ENCODE measurements around the gene MRPL58. TPM values are rescaled to one million over a fixed set of nuclear protein-coding genes. Genes with fewer than 3 reads are reported as not detected.
"Not testable (repeated sequence)": the region's sequence is repeated elsewhere in the genome, so short reads cannot be mapped to it uniquely, and the experiment has no call there.

MRPL58 gene
- total RNA-seq = 18.1 TPM

GRCh38 chr17:75012346-75013091 lies at the start of gene MRPL58:
Gene MRPL58 (plus strand): TSS chr17:75012670. CDS start chr17:75012687, 17 bp downstream.
- peak; percentile 78 for DNase-seq

DNA sequence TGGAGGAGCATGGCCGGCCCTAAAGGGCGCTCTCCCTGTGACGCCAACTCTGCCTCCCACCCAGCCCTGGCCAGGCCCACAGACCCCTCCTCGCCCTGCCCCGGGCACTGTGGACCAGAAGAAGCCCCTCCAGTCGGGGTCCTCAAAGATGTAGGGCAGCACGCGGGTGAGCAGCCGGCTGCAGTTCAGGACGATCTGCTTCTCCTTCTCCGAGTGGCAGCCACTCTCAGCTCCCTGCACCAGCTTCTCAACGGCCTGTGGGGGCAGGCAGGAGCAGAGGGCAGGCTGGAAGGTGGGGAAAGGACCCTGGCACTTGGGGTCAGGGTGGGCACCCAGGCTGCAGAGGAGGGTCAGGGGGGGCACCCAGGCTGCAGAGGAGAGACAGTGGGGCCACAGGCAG lies 48.8 kb upstream of the MRPL58 start:
- DNase-seq = no peak

DNA sequence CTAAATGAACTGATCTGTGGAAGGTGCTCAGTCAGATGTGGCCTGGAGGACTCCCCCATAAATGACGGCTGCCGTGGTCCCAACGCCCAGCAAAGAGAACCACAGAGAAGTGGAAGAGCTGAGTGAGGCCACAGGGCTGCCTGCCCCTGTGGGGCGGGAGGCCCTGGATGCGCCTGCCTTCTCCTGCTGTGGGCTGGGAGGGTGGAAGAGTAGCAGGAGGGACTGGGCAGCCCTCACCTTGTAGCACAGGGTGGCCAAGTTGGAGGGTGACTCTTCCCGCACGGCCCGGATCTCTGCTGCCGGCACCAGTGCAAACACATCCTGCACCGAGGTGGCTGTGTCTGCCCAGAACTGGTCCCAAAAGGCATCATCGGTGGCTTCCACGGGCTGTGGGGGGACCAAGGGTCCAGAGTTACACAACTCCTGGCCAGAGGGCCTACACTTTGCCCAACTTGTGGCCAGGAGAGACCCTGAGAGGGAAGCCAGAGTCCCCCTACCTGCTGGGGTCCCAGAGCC lies 48.2 kb upstream of the MRPL58 start:
- DNase-seq = no peak

- DNase-seq = no peak
Measured at GRCh38 chr17:74964988-74965622, 47.4 kb upstream of the MRPL58 start.

DNA sequence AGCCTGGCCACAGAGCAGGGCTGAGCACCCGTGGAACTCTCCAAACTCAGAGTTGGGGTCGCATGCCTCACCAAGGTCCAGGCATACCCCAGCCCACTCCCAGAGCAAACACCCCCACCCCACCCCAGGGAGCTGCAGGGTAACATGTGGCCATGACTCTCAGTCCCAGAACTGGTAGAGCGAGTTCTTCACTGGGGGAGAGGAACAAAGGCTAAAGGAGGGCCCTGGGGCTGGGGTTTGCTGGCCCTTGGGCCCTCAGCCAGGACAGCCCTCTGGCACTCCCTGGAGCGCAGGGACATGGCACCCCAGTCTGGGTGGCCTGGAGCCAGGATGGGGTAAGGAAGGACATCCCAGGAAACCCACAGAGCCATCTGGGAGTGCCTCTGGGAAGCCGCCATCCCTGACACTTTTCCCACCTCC lies 44.1 kb upstream of the MRPL58 start:
- no peak for DNase-seq

DNA sequence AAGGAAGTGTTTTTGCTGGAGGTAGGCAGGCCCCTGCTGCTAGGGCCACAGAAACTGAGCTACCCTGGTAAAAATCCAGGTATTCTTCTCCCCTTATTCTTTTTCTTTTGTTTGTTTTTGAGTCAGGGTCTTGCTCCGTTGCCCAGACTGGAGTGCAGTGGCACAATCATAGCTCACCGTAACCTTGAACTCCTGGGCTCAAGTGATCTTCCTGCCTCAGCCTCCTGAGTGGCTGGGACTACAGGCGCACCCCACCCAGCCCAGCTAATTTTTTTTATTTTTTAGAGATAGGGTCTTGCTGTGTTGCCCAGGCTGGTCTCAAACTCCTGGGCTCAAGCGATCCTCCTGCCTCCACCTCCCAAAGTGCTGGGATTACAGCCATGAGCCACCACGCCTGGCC lies 43.0 kb upstream of the MRPL58 start:
- not testable (repeated sequence) for DNase-seq

GRCh38 chr17:74970395-74970794 lies 42.1 kb upstream of the MRPL58 start:
- DNase-seq = no peak

GRCh38 chr17:74971069-74971841 lies 41.2 kb upstream of the MRPL58 start:
- DNase-seq = no peak

DNA sequence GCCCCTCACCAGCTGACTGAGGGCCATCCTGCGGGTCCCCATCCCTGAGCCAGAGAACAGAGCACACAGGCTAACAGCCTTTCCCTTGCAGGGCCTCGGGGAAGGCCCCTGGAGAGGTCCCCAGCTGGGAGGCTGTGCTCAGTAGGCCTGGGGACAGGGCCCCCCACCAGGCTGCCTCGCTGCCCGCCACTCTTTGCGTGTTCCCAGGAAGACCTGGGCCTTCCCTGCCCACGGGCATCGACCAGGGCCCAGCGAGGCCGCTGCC lies 40.7 kb upstream of the MRPL58 start:
- DNase-seq = no peak

GRCh38 chr17:74972107-74972972 lies 40.1 kb upstream of the MRPL58 start, which contains the start of gene HID1:
Gene HID1 (minus strand): TSS chr17:74972759. CDS start chr17:74972656, 103 bp downstream.
- DNase-seq = no peak

DNA sequence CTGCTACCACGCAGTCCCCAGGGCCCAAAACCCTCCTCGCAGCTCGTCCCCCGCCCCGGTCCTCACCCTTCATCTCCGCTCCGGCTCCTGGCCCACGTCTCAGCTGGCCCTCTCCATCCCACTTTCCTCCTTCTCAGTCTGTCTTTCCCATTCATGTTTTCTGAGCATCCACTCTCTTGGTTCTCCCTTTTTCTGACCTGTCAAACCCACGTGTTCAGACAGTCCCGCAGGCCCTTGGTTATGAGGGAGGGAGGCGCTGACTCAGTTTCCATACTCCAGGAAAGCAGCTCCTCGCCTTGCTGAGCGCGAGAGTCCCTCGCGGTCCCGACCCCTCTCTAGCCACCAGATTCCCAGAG lies 39.5 kb upstream of the MRPL58 start:
- no peak for DNase-seq

- no peak for DNase-seq
Measured at GRCh38 chr17:74975943-74976342, 36.5 kb upstream of the MRPL58 start.

GRCh38 chr17:74977802-74978201 lies 34.7 kb upstream of the MRPL58 start:
- no peak for DNase-seq

DNA sequence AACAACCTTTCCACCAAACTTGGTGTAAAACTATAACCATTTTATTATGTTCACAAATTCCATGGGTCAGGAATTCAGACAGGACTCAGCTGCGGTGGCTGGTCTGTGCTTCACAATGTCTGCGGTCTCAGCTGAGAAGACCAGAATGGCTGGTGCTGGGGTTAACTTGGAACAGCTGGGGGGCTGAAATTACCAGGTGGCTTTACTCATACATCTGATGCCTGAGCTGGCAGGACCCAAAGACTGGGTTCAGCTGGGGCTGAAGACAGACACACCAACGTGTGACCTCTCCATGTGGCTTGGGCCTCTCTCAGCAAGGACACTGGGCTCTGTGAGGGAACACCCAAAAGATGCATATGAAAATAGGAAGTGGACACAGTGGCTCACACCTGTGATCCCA lies 34.2 kb upstream of the MRPL58 start:
- DNase-seq = no peak

- no peak for DNase-seq
Measured at GRCh38 chr17:74979408-74980146, 32.9 kb upstream of the MRPL58 start.

DNA sequence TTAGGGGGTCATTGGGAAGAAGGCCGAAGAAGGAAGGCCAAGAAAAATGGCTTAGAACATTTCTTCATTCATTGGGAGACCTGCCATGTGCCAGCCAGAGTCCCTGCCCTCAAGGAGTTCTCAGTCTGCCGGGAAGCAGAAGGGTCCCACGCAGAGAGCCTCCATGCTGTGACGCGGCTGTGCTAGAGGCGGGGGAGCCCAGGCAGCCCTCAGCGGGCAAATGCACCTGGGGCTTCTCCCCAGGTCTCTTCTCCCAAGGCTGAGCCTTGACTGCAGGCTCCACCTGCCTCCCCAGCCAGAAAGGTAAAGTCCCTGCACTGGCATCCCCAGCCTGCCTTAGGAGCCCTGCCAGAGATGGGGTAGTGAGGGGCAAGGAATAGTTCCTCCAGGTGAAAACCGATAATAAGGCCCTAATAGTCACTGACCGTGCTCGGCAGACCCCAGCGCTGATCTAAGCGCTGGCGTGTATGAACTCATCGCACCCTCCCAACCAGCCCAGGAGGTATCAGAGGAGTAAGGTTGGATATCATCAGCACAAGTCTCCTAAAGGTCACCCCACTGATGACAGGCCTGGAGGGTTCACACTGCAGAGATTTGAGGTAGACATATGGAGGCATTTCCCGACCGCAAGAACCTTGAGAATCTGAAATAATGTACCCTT lies 31.0 kb upstream of the MRPL58 start:
- DNase-seq = no peak

GRCh38 chr17:74981979-74982662 lies 30.3 kb upstream of the MRPL58 start:
- peak; percentile 57 for DNase-seq

- DNase-seq = not testable (repeated sequence)
Measured at GRCh38 chr17:74982663-74983313, 29.7 kb upstream of the MRPL58 start.

DNA sequence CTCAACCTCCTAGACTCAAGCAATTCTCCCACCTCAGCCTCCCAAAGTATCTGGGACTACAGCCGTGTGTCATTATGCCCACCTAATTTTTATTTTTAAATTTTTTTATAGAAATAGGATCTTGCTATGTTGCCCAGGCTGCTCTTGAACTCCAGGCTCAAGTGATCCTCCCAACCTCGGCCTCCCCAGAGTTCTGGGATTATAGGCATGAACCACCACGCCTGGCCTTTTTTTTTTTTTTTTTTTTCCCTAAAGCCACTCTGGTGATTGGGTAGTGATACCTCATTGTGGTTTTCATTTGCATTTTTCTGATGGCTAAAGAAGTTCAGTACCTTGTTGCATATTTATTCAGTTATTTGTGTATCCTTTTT lies 26.3 kb upstream of the MRPL58 start:
- DNase-seq = no peak

GRCh38 chr17:74987418-74987908 lies 25.0 kb upstream of the MRPL58 start, which contains the start of gene CDR2L:
Gene CDR2L (plus strand): TSS chr17:74987632. CDS start chr17:74988044, 412 bp downstream.
- DNase-seq = peak; percentile 92

Data from skin of body (tissue), 2 donors.